ENCODE data around the gene RPL9.

The RPL9 gene

GRCh38 chr4:39490322-39490721 is 31.6 kb upstream of the RPL9 start:
- Histone ChIP-seq H3K4me3 (ENCODE audit: insufficient read depth, low read depth, low read length, poor library complexity, severe bottlenecking) (no peak overlapping the region), H3K36me3 (ENCODE audit: control insufficient read depth, insufficient read depth, low read length) (no peaks in the 10 kb centered on the region), H3K9me3 (ENCODE audit: control insufficient read depth, low read length) (no peaks in the 10 kb centered on the region), H3K27ac (ENCODE audit: insufficient read depth, low read length, poor library complexity, severe bottlenecking) (no peak overlapping the region), H3K27me3 (replicated peaks; ENCODE audit: control insufficient read depth, insufficient read depth, low read length, poor library complexity, severe bottlenecking) (no peaks in the 10 kb centered on the region), H3K4me1 (ENCODE audit: control insufficient read depth, insufficient read depth, low read length, poor library complexity, severe bottlenecking) (no peaks in the 10 kb centered on the region)
- no peak for DNase-seq

- H3K4me3 ChIP-seq (ENCODE audit: insufficient read depth, low read depth, low read length, poor library complexity, severe bottlenecking): no peak overlapping the region
- H3K9me3 ChIP-seq (ENCODE audit: control insufficient read depth, low read length): no peaks in the 10 kb centered on the region
- no peaks in the 10 kb centered on the region for H3K36me3 ChIP-seq (ENCODE audit: control insufficient read depth, insufficient read depth, low read length)
- H3K27me3 ChIP-seq (replicated peaks; ENCODE audit: control insufficient read depth, insufficient read depth, low read length, poor library complexity, severe bottlenecking): no peaks in the 10 kb centered on the region
- no peak overlapping the region for H3K27ac ChIP-seq (ENCODE audit: insufficient read depth, low read length, poor library complexity, severe bottlenecking)
- no peak for DNase-seq
- H3K4me1 ChIP-seq (ENCODE audit: control insufficient read depth, insufficient read depth, low read length, poor library complexity, severe bottlenecking): no peaks in the 10 kb centered on the region
Measured at GRCh38 chr4:39486221-39486804, 27.6 kb upstream of the RPL9 start.

GRCh38 chr4:39484582-39485272 is 26.0 kb upstream of the RPL9 start:
- Histone ChIP-seq H3K36me3 (ENCODE audit: control insufficient read depth, insufficient read depth, low read length) (no peaks in the 10 kb centered on the region), H3K4me3 (ENCODE audit: insufficient read depth, low read depth, low read length, poor library complexity, severe bottlenecking) (no peak overlapping the region), H3K27ac (ENCODE audit: insufficient read depth, low read length, poor library complexity, severe bottlenecking) (no peak overlapping the region), H3K9me3 (ENCODE audit: control insufficient read depth, low read length) (no peaks in the 10 kb centered on the region), H3K4me1 (ENCODE audit: control insufficient read depth, insufficient read depth, low read length, poor library complexity, severe bottlenecking) (no peaks in the 10 kb centered on the region), H3K27me3 (replicated peaks; ENCODE audit: control insufficient read depth, insufficient read depth, low read length, poor library complexity, severe bottlenecking) (no peaks in the 10 kb centered on the region)
- DNase-seq: no peak

GRCh38 chr4:39480902-39481695 is 22.4 kb upstream of the RPL9 start:
- H3K9me3 ChIP-seq (ENCODE audit: control insufficient read depth, low read length): no peaks in the 10 kb centered on the region
- no peak overlapping the region for H3K27ac ChIP-seq (ENCODE audit: insufficient read depth, low read length, poor library complexity, severe bottlenecking)
- no peak overlapping the region for H3K4me3 ChIP-seq (ENCODE audit: insufficient read depth, low read depth, low read length, poor library complexity, severe bottlenecking)
- DNase-seq: no peak
- no peaks in the 10 kb centered on the region for H3K4me1 ChIP-seq (ENCODE audit: control insufficient read depth, insufficient read depth, low read length, poor library complexity, severe bottlenecking)
- H3K27me3 ChIP-seq (replicated peaks; ENCODE audit: control insufficient read depth, insufficient read depth, low read length, poor library complexity, severe bottlenecking): no peaks in the 10 kb centered on the region
- no peaks in the 10 kb centered on the region for H3K36me3 ChIP-seq (ENCODE audit: control insufficient read depth, insufficient read depth, low read length)

- Histone ChIP-seq H3K36me3 (ENCODE audit: control insufficient read depth, insufficient read depth, low read length) (no peaks in the 10 kb centered on the region), H3K27me3 (replicated peaks; ENCODE audit: control insufficient read depth, insufficient read depth, low read length, poor library complexity, severe bottlenecking) (no peaks in the 10 kb centered on the region), H3K27ac (ENCODE audit: insufficient read depth, low read length, poor library complexity, severe bottlenecking) (no peak overlapping the region), H3K4me3 (ENCODE audit: insufficient read depth, low read depth, low read length, poor library complexity, severe bottlenecking) (no peak overlapping the region), H3K4me1 (ENCODE audit: control insufficient read depth, insufficient read depth, low read length, poor library complexity, severe bottlenecking) (no peaks in the 10 kb centered on the region), H3K9me3 (ENCODE audit: control insufficient read depth, low read length) (no peaks in the 10 kb centered on the region)
- DNase-seq: no peak
Measured at GRCh38 chr4:39480251-39480650, 21.5 kb upstream of the RPL9 start.

GRCh38 chr4:39476187-39476895 is 17.6 kb upstream of the RPL9 start:
- H3K27me3 ChIP-seq (replicated peaks; ENCODE audit: control insufficient read depth, insufficient read depth, low read length, poor library complexity, severe bottlenecking): no peaks in the 10 kb centered on the region
- no peak overlapping the region for H3K4me3 ChIP-seq (ENCODE audit: insufficient read depth, low read depth, low read length, poor library complexity, severe bottlenecking)
- DNase-seq: no peak
- no peaks in the 10 kb centered on the region for H3K4me1 ChIP-seq (ENCODE audit: control insufficient read depth, insufficient read depth, low read length, poor library complexity, severe bottlenecking)
- H3K27ac ChIP-seq (ENCODE audit: insufficient read depth, low read length, poor library complexity, severe bottlenecking): no peak overlapping the region
- no peaks in the 10 kb centered on the region for H3K9me3 ChIP-seq (ENCODE audit: control insufficient read depth, low read length)
- peaks cover 16% of the 10 kb centered on the region for H3K36me3 ChIP-seq (ENCODE audit: control insufficient read depth, insufficient read depth, low read length)

- no peak overlapping the region for H3K4me3 ChIP-seq (ENCODE audit: insufficient read depth, low read depth, low read length, poor library complexity, severe bottlenecking)
- H3K4me1 ChIP-seq (ENCODE audit: control insufficient read depth, insufficient read depth, low read length, poor library complexity, severe bottlenecking): no peaks in the 10 kb centered on the region
- no peak overlapping the region for H3K27ac ChIP-seq (ENCODE audit: insufficient read depth, low read length, poor library complexity, severe bottlenecking)
- no peaks in the 10 kb centered on the region for H3K9me3 ChIP-seq (ENCODE audit: control insufficient read depth, low read length)
- DNase-seq: no peak
- no peaks in the 10 kb centered on the region for H3K27me3 ChIP-seq (replicated peaks; ENCODE audit: control insufficient read depth, insufficient read depth, low read length, poor library complexity, severe bottlenecking)
- peaks cover 16% of the 10 kb centered on the region for H3K36me3 ChIP-seq (ENCODE audit: control insufficient read depth, insufficient read depth, low read length)
Measured at GRCh38 chr4:39472396-39472795, 13.7 kb upstream of the RPL9 start.

- H3K9me3 ChIP-seq (ENCODE audit: control insufficient read depth, low read length): no peaks in the 10 kb centered on the region
- peaks cover 16% of the 10 kb centered on the region for H3K36me3 ChIP-seq (ENCODE audit: control insufficient read depth, insufficient read depth, low read length)
- H3K27ac ChIP-seq (ENCODE audit: insufficient read depth, low read length, poor library complexity, severe bottlenecking): no peak overlapping the region
- DNase-seq: no peak
- H3K4me3 ChIP-seq (ENCODE audit: insufficient read depth, low read depth, low read length, poor library complexity, severe bottlenecking): no peak overlapping the region
- H3K4me1 ChIP-seq (ENCODE audit: control insufficient read depth, insufficient read depth, low read length, poor library complexity, severe bottlenecking): no peaks in the 10 kb centered on the region
- H3K27me3 ChIP-seq (replicated peaks; ENCODE audit: control insufficient read depth, insufficient read depth, low read length, poor library complexity, severe bottlenecking): no peaks in the 10 kb centered on the region
Measured at GRCh38 chr4:39470402-39470801, 11.7 kb upstream of the RPL9 start.

GRCh38 chr4:39469429-39470077 is 10.8 kb upstream of the RPL9 start:
- H3K36me3 ChIP-seq (ENCODE audit: control insufficient read depth, insufficient read depth, low read length): peaks cover 21% of the 10 kb centered on the region
- H3K4me3 ChIP-seq (ENCODE audit: insufficient read depth, low read depth, low read length, poor library complexity, severe bottlenecking): no peak overlapping the region
- DNase-seq: peak in 1 of 3 donors; percentile 21
- no peaks in the 10 kb centered on the region for H3K4me1 ChIP-seq (ENCODE audit: control insufficient read depth, insufficient read depth, low read length, poor library complexity, severe bottlenecking)
- no peak overlapping the region for H3K27ac ChIP-seq (ENCODE audit: insufficient read depth, low read length, poor library complexity, severe bottlenecking)
- no peaks in the 10 kb centered on the region for H3K9me3 ChIP-seq (ENCODE audit: control insufficient read depth, low read length)
- no peaks in the 10 kb centered on the region for H3K27me3 ChIP-seq (replicated peaks; ENCODE audit: control insufficient read depth, insufficient read depth, low read length, poor library complexity, severe bottlenecking)

All from effector memory CD4-positive, alpha-beta T cell (primary cell).